ENCODE measurements around the gene OR5K4.
"Not testable (repeated sequence)": the region's sequence is repeated elsewhere in the genome, so short reads cannot be mapped to it uniquely, and the experiment has no call there.

OR5K4 gene

GRCh38 chr3:98372445-98372844 lies 18.8 kb downstream of the OR5K4 start:
- DNase-seq = no peak

DNA sequence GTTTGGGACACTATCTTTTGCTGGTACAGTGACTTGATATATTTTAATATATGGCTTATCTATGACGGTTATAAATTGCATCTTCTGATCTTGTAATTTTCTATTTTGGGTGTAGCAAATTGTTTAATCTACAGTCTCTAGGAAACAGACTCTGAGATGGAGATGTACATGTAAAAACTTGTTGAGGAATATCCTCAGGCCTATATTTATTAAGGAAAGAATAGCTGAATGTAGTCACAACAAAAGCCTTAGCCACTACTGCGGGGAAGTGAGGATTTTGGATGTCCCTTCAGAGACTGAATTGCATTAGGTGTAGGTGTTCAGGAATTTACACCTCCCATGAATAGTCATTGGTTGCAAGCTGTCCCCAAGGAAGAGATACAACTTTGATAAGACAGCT lies 23.0 kb downstream of the OR5K4 start:
- DNase-seq = no peak

- DNase-seq = no peak
Measured at GRCh38 chr3:98388147-98388546, 34.5 kb downstream of the OR5K4 start.

DNA sequence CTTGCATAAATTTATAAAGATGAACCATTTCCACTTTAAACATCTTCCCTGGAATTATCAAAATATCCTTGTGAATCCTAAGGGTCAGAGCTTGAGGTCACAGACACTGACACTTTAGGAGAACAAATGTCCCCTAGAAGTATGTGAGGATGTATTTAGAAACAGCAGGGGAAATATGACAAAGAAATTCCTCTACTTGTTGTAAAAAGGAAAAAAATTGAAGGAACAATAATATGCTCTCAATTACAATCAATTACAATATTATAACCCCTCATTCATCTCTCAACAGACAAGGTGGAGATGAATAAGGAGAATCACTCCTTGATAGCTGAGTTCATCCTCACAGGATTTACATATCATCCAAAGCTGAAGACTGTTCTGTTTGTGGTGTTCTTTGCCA lies 36.7 kb downstream of the OR5K4 start, which contains the start of gene OR5K3:
Gene OR5K3, plus strand, starts transcription at position 301 of the 400 bp plus-strand sequence. Its CDS starts 0 bp downstream, at position 301.
- no peak for DNase-seq

DNA sequence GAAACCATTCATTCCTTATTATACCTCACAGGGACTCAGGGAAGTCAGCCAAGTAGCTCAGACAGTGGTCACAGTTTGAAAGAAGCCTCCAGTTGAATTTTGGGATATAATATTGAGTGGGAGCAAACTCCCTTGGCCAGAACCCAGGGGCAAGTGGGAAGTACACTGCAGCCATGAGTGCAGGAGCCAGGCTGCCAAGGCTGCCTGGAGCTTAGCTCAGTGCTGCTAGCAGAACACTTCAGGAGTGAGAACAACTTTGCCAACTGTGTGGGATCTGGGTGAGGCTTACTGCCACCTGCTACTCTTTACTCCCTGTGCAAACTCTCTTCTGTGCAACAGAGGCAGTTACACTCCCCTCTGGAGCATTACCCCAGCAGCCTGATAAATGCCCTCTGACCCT lies 41.4 kb downstream of the OR5K4 start:
- no peak for DNase-seq

GRCh38 chr3:98396482-98396881 lies 42.8 kb downstream of the OR5K4 start:
- DNase-seq = not testable (repeated sequence)

GRCh38 chr3:98398513-98398912 lies 44.9 kb downstream of the OR5K4 start:
- DNase-seq = no peak

GRCh38 chr3:98402507-98402906 lies 48.9 kb downstream of the OR5K4 start:
- no peak for DNase-seq

DNA sequence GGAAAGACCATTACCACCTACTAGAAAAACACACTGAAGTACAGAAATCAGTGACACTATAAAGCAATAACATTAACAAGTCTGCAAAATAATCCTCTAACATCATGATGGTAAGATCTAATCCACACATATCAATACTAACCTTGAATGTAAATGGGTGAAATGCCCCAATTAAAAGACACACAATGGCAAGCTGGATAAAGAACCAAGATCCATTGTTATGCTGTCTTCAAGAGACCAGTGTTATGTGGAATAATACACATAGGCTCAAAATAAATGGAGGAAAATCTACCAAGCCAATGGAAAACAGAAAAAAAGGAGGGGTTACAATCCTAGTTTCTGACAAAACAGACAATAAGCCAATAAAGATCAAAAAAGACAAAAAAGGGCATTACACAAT lies 50.4 kb downstream of the OR5K4 start:
- no peak for DNase-seq

Measured in MV-4-11 (cell line).